GM19395 (cell line): ENCODE data around the gene MACROD2.
"Not testable (repeated sequence)": the region's sequence is repeated elsewhere in the genome, so short reads cannot be mapped to it uniquely, and the experiment has no call there.

Source experiments
- ATAC-seq: cut with Tn5 transposase; IDR thresholded peaks from one replicate; pipeline ENCODE4 v1.9.1; 2021; ENCODE audit warnings: mild to moderate bottlenecking, moderate library complexity; ENCODE audit not compliant: unreplicated experiment

The MACROD2 gene

DNA sequence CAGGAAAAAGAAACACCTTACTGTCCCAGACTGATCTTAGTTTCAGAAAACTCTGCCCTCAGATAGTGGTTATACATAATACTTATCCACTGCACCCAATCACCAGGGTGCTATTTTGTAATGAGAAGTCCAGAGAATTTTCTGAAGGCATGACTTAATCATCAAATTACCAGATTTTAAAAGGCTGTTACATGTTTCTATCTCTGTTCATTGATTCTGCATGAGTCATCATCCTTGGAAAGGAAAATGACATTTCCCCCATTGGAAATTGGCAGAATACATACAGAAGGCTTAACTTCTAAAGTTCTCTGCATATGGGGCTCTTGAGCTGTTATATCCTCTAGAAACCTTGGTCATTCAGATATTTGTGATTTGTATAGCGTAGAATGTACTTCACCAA, 930.0 kb downstream of the MACROD2 start:
- ATAC-seq: no peak

DNA sequence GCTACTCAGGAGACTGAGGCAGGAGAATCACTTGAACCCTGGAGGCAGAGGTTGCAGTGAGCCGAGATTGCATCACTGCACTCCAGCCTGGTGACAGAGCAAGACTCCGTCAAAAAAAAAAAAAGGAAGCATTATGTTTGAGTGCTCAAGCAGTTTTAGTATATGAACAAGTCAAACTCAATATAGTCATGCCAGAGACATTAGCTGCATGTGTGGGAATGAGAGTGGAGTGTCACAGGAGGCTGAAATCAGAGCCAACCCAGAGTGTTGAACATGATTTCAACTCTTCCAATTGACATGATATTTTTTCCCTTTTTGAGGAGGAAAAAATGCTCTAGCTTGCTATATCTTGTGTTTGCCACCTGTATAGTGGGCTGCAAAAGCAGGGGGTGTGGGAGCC, 931.1 kb downstream of the MACROD2 start:
- ATAC-seq: not testable (repeated sequence)

DNA sequence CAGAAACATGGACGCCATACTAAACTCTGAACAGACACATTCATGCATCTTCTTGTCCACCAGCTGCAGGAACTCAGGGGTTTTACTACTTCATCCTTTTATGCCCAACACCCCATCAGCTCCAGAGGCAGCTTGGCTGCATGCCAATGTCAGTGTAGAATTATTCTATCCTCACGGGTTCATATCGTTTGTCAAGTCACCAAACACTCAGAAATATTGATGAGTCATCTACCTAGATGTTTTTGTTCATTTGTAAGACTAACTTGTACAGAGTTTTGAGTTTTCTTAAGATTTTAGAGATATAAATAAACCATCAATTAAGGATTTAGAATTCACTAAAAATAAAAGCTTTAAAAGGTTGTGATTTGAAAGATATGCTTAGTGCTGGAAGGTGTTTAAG, 932.8 kb downstream of the MACROD2 start:
- no peak for ATAC-seq

DNA sequence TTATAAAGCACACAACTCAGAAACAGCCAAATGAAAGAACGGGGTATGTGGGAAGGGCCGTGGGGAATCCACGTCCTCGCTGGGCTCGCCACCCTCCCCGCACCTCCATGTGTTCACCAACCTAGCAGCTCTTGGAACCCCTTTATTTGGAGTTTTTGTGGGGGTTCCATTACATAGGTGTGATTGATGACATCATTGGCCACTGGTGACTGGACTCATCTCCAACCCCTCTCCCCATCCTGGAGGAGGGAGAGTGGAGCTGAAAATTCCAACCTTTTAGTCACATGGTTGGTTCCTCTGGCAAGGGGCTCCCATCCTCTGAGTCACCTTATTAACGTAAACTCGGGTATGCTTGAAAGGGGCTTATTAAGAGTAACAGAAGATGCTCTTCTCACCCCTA, 934.1 kb downstream of the MACROD2 start:
- no peak for ATAC-seq

DNA sequence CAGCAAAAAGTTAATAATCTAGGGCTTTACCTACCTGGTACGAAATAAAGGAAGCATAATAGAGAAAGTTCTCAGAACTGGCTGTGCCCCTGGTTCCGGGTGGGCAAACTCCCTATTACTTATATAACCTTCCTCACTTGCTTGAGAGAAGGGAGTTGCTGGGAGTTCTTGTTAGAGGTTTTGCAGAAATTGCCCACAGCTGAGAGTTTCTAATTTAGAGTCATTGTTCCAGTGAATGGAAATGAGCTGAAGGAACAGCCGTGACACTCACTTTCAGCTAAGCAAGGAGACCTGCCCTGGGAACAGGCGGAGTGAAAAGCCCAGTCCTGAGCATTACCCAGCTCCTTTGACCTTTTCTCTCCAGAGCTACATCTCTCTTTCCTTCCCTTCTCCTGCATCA, 936.7 kb downstream of the MACROD2 start:
- no peak for ATAC-seq

DNA sequence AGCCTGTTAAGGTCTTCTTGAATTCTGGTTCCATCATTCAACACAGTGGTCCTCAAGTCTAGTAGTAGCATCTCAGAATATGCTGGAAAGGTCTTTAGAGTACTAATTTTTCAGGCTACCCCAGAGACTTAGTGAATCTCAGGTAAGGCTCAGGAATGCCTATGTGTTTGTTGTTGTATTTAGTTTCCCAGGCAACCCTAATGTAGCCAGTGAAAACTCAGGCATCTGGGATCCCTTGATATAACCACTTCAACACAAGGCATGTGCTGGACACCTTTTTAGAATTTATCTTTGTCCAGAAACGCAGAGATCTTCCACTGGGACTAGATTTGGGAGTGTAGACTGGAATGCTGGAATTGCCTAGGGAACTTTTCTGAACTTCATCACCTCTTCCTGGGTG, 940.0 kb downstream of the MACROD2 start:
- no peak for ATAC-seq

DNA sequence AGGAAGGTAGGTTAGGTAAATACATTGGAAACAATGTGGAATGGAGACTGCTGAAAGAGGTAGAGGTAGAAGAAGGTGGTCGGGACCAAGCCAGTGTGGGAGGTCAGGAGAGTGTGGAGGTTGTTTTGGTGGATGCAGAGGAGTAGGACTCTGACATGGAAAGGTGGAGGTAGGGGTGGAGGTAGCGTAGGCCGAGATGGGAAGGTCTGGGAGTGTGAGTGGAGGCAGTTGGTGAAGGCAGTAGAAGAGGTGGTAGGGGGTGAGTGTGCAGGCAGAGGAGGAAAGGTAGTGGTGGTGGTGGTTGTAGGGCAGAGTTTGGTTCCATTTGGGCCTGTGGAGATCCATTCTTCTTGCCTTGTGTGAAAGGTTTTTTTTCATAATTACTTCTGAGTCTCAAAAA, 941.7 kb downstream of the MACROD2 start:
- ATAC-seq: no peak

DNA sequence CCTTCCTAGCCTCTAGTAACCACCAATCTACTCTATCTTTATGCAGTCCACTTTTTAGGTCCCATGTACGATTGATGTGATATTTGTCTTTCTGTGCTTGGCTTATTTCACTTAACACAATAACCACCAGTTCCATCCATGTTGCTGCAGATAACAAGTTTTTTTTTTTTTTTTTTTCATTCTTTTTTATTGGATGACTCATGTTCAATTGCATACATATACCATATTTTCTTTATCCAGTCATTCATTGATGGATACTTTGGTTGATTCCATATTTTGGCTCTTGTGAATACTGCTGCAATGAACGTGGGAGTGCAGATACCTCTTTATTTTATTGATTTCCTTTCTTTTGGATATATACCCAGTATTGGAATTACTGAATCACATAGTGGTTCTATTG, 942.5 kb downstream of the MACROD2 start:
- ATAC-seq: no peak

DNA sequence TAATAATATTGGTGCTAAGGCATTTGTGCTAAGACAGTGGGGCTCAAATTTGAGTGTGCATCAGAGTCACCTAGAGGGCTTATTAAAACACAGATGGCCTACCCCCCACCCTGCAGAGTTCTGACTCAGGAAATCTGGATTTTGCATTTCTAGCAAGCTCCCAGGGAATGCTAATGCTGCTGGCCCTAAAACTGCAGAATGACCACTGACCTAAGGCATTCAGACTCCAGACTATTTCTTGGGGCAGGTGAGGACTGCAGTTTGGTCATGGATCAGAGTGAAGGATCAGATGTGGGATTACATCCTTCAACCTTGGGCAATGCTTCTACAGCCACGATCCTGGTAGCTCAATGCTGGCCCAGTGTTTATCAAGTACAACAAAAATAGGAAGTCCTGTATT, 952.2 kb downstream of the MACROD2 start:
- no peak for ATAC-seq

DNA sequence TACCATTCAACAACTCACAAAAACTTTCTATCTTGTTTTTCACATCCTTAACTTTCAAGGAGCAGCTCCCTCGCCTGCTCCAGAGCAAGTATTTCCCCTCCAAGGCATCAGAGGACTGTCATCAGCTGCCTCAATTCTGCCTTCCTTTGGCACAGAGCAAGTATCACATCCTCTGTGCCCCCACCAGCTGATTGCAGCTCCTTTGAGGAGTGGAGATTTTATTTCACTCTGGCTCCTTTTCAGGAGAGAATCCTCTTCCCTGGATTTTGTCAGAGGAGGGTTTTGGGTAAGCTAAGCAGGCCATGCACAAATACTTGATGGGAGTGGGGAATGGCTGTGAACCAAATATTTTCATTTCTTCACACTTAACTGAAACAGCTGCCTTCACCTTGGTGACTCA, 952.6 kb downstream of the MACROD2 start:
- no peak for ATAC-seq

DNA sequence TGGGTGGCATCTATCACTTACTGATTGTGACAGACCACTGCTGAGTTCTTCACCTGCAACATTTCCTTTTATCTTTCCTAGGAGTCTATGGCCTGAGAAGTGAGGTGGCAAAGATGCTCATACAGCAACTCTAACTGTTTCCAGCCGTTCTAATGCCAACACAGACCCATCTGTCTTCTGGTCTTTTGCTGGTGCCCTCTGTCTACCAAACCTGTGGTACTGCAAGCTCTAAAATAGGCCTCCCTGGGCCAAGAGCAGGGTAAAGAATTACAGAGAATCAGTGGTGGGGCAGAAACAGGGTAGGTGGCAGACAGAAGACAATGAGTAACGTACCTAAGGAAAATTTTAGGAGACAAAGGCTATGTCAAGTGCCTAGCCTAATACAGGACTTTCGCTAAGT, 953.1 kb downstream of the MACROD2 start:
- ATAC-seq: no peak

DNA sequence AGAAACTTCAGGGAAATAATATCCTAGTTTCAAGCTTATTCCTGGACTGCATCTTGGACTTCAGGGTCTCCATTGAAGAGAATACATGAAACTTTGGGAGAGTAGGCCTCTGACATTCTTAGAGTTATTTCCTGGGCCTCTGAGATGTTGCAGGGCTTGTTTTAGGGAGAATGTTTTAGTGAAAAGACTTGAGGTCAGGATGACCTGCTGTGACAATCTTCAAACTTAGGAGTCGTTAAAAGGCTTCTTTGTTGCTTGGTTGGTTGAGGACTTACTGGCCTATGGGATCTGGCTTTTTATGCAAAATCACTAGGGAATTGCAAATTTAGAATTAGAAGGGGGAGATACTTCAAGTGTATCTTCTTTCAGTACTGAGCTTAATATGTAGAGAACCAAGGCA, 955.3 kb downstream of the MACROD2 start:
- ATAC-seq: peak; percentile 22

DNA sequence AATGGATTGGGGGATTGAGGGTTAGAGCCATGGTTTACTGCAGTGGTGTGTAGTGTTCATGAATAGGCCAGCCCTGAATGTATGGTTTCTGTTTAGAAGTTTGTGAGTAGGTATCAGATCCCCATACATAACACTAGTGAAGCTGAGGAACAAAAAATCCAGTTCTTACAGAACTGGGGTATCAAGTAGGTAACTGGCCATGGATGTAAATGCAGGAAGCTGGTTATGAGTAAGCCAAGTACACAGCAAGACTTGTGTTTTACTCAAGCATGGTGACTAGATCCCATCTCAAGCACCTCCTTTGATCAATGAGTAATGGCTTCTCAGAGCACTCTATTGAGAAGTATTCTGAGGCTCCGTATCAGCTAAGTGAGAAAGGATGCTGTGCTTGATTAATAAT, 955.8 kb downstream of the MACROD2 start:
- ATAC-seq: peak; percentile 90

DNA sequence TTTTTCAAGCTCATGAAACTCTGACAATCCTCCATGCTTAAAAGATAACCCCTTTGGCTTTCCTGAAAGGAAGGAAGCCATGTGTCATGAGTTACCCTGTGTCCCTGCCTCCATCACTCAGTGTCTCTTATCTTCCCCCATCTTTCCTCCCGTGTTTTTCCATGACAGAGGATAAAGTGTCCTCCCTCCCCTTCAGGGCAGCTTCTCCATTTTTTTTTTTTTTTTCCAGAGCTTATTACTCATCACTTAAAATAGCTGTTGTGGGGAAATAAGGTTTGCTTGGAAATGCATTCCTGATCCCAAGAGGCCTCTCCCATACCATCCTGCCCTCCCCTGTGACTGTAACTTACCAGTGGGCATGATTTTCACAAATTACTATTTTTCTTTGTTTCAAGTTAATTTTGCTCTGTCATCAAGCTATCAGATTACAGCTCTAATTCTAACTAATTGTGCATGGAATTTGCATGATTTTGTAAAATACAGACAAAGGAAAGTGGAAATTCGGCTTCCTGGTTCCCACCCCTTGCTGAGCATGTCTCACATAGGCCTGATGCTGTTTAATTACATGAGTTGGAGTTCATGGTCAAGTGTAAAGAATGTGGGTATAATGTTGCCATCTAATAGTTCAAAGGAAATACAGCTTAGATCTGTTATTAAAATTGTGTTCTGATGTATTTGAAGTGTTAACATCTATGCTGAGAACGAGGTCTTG, 956.5 kb downstream of the MACROD2 start:
- no peak for ATAC-seq

DNA sequence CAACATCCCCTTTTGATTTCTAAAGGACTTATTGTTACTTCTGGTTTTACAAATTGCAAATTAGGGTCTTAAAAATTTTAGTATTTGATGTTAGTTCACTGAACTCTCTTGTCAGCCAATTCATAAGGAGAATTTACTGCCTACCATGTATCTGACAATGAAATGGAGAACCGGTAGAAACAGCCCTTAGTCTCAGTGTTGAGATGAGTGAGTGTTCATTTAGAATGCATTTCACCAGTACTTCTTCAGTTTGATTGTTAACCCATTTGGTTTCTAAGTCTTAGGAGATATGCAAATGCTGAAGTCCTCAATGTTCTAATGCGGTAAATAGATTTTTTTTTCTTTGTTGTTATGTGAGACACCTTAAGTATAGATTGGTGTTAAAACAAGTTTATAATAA, 958.4 kb downstream of the MACROD2 start:
- no peak for ATAC-seq

DNA sequence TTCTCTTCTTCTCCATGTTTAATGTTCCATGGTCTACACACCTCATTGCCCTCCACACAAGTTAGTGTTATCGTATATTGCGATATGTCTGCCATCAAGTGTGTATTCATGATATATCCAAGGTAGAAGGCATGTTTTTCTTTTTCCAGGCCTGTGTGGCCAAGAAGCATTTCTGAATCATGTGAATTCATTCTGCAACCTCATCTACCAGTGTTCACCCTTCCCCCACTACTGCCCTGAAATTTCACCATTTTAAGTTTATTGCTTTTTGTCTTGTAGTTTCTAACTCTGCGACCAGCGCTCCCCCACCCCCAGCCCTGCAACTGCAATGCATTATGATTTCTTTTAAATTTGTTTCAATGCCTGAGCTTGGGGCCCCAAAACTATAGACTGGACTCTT, 960.1 kb downstream of the MACROD2 start:
- ATAC-seq: no peak

DNA sequence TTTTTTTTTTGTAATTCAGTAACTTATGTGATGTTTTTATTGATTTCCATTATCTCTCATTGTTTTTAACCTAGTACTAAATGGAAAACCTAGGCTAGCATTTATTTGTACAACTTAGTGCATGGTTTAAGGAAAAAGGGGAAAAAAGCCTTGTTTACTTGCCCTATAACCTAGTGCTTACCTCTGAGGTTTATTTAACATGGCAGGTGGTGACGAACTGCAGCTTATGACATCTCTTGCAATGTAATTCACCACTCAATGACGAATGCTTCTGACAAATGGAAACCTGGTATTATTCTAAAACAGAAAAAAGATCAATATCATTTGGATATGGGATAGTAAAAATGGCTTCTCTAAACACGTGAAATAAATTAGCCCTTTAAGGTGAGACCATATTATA, 960.7 kb downstream of the MACROD2 start:
- no peak for ATAC-seq

DNA sequence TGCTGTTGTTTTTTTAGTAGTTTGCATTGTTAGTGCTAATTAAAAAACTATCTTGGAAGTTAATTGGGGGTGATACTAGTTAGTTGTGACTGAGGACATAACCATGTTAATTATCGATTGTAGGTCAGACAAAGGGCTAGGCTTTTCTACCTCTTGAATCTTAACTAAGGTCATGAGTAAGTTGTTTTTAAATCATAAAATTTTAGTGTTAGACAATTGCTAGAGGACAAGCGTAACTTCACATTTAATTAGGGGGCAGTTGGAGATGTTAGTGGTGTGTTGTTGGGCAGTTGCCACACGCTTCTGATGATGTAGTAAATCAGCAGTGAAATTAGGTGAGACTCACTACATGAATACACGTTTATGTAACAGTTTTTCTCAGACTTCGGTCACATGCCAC, 961.2 kb downstream of the MACROD2 start:
- ATAC-seq: no peak

DNA sequence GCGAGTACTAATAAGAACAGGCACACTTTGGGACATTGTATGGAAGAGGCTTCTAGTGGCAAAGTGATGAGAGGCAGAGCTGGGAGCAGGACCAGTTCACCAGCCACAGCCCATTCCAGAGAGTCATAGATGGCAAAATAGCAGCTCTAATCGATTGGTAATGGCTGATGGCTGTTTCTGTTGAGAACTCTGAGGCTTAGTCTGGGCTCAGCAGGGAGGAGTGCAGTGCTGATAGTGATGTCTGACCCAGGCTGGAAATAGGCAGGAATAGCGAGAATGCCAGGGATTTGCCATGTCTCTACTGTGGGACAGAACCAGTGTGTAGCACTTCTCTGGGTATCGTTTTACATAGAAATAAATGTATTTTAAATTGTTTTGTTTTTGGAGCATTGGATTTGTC, 962.1 kb downstream of the MACROD2 start:
- no peak for ATAC-seq

DNA sequence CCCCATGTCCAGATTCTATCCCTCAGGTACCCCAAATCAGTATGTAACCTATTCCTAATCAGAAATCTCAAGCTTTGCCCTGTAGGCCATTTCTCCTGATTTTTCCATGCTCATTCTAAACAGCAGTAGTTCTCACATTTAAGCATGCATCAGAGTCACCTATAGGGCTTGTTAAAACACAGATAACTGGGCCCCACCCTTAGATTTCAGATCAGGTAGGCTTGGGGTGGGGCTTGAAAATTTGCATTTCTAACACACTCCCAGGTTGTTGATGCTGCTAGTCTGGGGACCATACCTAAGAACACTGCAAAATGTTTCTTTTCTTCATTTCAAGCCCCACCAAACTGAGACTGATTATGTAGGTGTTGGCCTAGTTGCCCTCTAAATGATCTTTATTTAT, 963.3 kb downstream of the MACROD2 start:
- ATAC-seq: no peak

DNA sequence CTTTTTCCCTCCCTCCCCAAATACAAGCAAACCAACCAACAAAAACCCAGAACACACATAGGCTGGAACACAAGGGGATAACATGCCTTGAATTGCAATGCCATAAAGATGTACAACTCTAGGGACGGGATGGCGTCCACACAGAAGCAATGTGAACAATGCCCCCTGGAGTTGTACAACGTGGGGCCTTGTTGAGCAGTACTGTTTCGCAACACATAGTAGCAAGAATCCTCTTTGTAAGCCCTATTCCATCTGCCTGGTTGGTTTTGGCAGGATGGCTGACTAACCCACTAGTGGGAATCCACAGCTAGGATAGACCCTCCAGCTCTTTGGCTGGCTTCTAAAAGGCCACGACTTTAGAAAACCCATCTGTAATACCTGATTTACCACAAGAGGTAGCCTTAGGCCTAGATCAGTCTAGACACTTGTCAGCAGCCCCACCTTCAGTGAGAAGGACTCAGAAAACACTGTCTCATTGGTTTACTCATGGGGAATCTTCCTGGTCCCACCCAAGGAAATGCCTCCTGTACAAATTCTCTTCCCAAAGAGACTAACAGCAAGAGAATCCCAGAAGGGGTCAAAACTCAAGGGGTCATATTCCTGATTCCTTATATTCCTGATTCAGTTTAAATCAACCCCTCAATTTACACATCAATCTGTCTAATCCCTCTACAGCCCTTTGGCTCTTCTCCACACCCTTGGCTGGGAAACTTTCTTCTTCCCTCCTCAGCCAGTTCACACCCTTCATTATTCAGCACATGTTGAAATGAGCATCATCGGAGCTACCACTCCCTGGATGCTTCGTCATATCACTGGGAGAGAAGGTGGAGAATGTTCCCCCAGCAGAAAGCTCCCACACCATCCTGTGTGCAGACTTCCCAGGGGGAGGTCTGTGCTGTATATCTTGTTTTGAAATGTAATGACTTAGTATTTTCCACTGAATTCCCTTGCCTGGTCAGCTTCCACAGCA, 964.5 kb downstream of the MACROD2 start:
- no peak for ATAC-seq

DNA sequence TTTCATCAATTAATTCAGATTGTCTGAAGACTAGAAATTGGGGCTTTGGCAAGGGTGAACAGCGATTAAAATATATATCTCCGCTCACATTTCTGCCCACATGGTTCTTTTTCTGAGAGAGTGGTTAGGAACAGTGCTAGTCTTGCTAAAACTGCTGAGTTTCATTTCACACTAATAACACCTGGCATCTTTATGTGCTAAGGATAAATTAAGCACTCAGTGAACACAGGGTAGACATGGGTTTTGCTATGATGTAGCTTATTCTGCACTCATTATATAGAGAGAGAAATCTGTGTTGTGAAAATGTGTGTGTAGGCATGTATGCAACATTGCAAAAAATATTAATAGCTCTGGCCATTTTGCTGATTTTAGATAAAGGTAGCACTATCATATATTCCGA, 965.5 kb downstream of the MACROD2 start:
- no peak for ATAC-seq
